IPS-15b (cell line): Measurements from ENCODE around the gene RANBP1.

Experiments used
- H3K27me3 ChIP-seq: one replicate; pipeline ENCODE4 v1.6.1; 2013; ENCODE audit warnings: low read length; ENCODE audit not compliant: control insufficient read depth, insufficient read depth
- H3K36me3 ChIP-seq: one replicate; pipeline ENCODE4 v1.6.1; 2013; ENCODE audit warnings: low read length; ENCODE audit not compliant: control insufficient read depth, insufficient read depth
- H3K4me1 ChIP-seq: one replicate; pipeline ENCODE4 v1.6.1; 2013; ENCODE audit warnings: mild to moderate bottlenecking, low read length; ENCODE audit not compliant: control insufficient read depth, insufficient read depth
- H3K4me3 ChIP-seq: one replicate; pipeline ENCODE4 v1.5.1; 2013; ENCODE audit warnings: low read depth, low read length
- H3K9ac ChIP-seq: one replicate; pipeline ENCODE4 v1.6.1; 2013; ENCODE audit warnings: low read depth, mild to moderate bottlenecking, low read length
- H3K9me3 ChIP-seq: one replicate; pipeline ENCODE4 v1.6.1; 2013; ENCODE audit warnings: mild to moderate bottlenecking, low read length; ENCODE audit not compliant: control insufficient read depth, insufficient read depth

RANBP1 gene

GRCh38 chr22:20124083-20124787 is 8.3 kb downstream of the RANBP1 start:
- H3K4me3 ChIP-seq, result no peak overlapping the region
- no peaks in the 10 kb centered on the region for H3K27me3 ChIP-seq
- peak overlapping the region; percentile 37 for H3K9ac ChIP-seq

GRCh38 chr22:20125201-20126174 is 9.6 kb downstream of the RANBP1 start:
- no peak overlapping the region for H3K9ac ChIP-seq
- no peaks in the 10 kb centered on the region for H3K27me3 ChIP-seq
- no peaks in the 10 kb centered on the region for H3K9me3 ChIP-seq
- H3K4me1 ChIP-seq, result no peaks in the 10 kb centered on the region
- H3K36me3 ChIP-seq, result peaks cover 58% of the 10 kb centered on the region
- no peak overlapping the region for H3K4me3 ChIP-seq

More at GRCh38 chr22:20124083-20124787, 8.3 kb downstream of the RANBP1 start:
- H3K36me3 ChIP-seq, result peaks cover 70% of the 10 kb centered on the region
- peaks cover 2% of the 10 kb centered on the region for H3K4me1 ChIP-seq
- H3K9me3 ChIP-seq, result no peaks in the 10 kb centered on the region

GRCh38 chr22:20126284-20127029 is 10.6 kb downstream of the RANBP1 start:
- Histone ChIP-seq H3K36me3 (peaks cover 52% of the 10 kb centered on the region), H3K9ac (no peak overlapping the region), H3K4me1 (no peaks in the 10 kb centered on the region), H3K27me3 (no peaks in the 10 kb centered on the region), H3K9me3 (no peaks in the 10 kb centered on the region), H3K4me3 (no peak overlapping the region)

GRCh38 chr22:20127318-20127868 is 11.5 kb downstream of the RANBP1 start:
- no peaks in the 10 kb centered on the region for H3K27me3 ChIP-seq
- no peak overlapping the region for H3K9ac ChIP-seq
- H3K36me3 ChIP-seq, result peaks cover 45% of the 10 kb centered on the region
- no peaks in the 10 kb centered on the region for H3K9me3 ChIP-seq
- no peaks in the 10 kb centered on the region for H3K4me1 ChIP-seq
- H3K4me3 ChIP-seq, result no peak overlapping the region

GRCh38 chr22:20127869-20128618 is 12.1 kb downstream of the RANBP1 start:
- Histone ChIP-seq H3K4me1 (no peaks in the 10 kb centered on the region), H3K4me3 (no peak overlapping the region), H3K27me3 (no peaks in the 10 kb centered on the region), H3K9ac (peak overlapping the region; percentile 29), H3K36me3 (peaks cover 42% of the 10 kb centered on the region), H3K9me3 (no peaks in the 10 kb centered on the region)

- H3K27me3 ChIP-seq, result no peaks in the 10 kb centered on the region
These were observed 12.7 kb downstream of the RANBP1 start for GRCh38 chr22:20128619-20128901.

GRCh38 chr22:20128902-20129746 is 13.2 kb downstream of the RANBP1 start:
- Histone ChIP-seq H3K27me3 (no peaks in the 10 kb centered on the region), H3K9me3 (no peaks in the 10 kb centered on the region), H3K4me1 (no peaks in the 10 kb centered on the region), H3K4me3 (no peak overlapping the region), H3K9ac (no peak overlapping the region), H3K36me3 (peaks cover 33% of the 10 kb centered on the region)

More at GRCh38 chr22:20128619-20128901, 12.7 kb downstream of the RANBP1 start:
- Histone ChIP-seq H3K36me3 (peaks cover 39% of the 10 kb centered on the region), H3K4me1 (no peaks in the 10 kb centered on the region), H3K9me3 (no peaks in the 10 kb centered on the region), H3K9ac (no peak overlapping the region), H3K4me3 (no peak overlapping the region)

GRCh38 chr22:20129747-20130014 is 13.8 kb downstream of the RANBP1 start:
- Histone ChIP-seq H3K9ac (no peak overlapping the region), H3K36me3 (peaks cover 28% of the 10 kb centered on the region), H3K9me3 (no peaks in the 10 kb centered on the region), H3K4me1 (no peaks in the 10 kb centered on the region), H3K4me3 (no peak overlapping the region), H3K27me3 (no peaks in the 10 kb centered on the region)

GRCh38 chr22:20130319-20130718 is 14.4 kb downstream of the RANBP1 start:
- peak overlapping the region; percentile 43 for H3K4me3 ChIP-seq
- H3K9ac ChIP-seq, result peak overlapping the region; percentile 65
- peaks cover 22% of the 10 kb centered on the region for H3K36me3 ChIP-seq
- no peaks in the 10 kb centered on the region for H3K4me1 ChIP-seq
- no peaks in the 10 kb centered on the region for H3K9me3 ChIP-seq
- H3K27me3 ChIP-seq, result no peaks in the 10 kb centered on the region

GRCh38 chr22:20130731-20131596 is 15.1 kb downstream of the RANBP1 start:
- Histone ChIP-seq H3K4me3 (peak overlapping the region; percentile 64), H3K27me3 (no peaks in the 10 kb centered on the region), H3K9ac (peak overlapping the region; percentile 65), H3K9me3 (no peaks in the 10 kb centered on the region), H3K4me1 (no peaks in the 10 kb centered on the region), H3K36me3 (peaks cover 15% of the 10 kb centered on the region)
